HepG2 (cell line): ENCODE measurements around the gene CSNK1D. TPM values are rescaled to one million over a fixed set of nuclear protein-coding genes. Genes with fewer than 3 reads are reported as not detected.

Experiments
- KDM5B ChIP-seq: sonication (generic); formaldehyde crosslinking; IDR thresholded peaks from 2 replicates; pipeline ENCODE4 v1.4.0; 2020; ENCODE audit warnings: missing genetic modification reagents, mild to moderate bottlenecking, borderline replicate concordance
- NCOA5 ChIP-seq: sonication (generic); formaldehyde crosslinking; IDR thresholded peaks from 2 replicates; pipeline ENCODE4 v1.4.0; 2020; ENCODE audit warnings: missing genetic modification reagents
- PHF5A ChIP-seq: IDR thresholded peaks from one replicate; pipeline ENCODE4 v1.6.1; 2018; ENCODE audit warnings: low read depth, missing genetic modification reagents; ENCODE audit not compliant: unreplicated experiment
- RXRA ChIP-seq: sonication (generic); formaldehyde crosslinking; IDR thresholded peaks from 2 replicates; pipeline ENCODE4 v1.5.1; 2020; ENCODE audit warnings: missing genetic modification reagents
- SRY ChIP-seq: sonication (generic); formaldehyde crosslinking; IDR thresholded peaks from 2 replicates; pipeline ENCODE4 v1.8.0; 2022; ENCODE audit warnings: mild to moderate bottlenecking, missing genetic modification reagents
- ZMAT5 ChIP-seq: sonication (generic); formaldehyde crosslinking; IDR thresholded peaks from 2 replicates; pipeline ENCODE4 v1.5.0; 2020; ENCODE audit warnings: mild to moderate bottlenecking, low read depth, missing genetic modification reagents, borderline replicate concordance
- ZNF12 ChIP-seq: sonication (generic); formaldehyde crosslinking; IDR thresholded peaks from 2 replicates; pipeline ENCODE4 v1.5.0; 2020; ENCODE audit warnings: missing genetic modification reagents
- ZNF143 ChIP-seq: sonication (generic); formaldehyde crosslinking; IDR thresholded peaks from 2 replicates; pipeline ENCODE4 v1.4.0; 2020; ENCODE audit warnings: missing genetic modification reagents
- ZNF501 ChIP-seq: sonication (generic); formaldehyde crosslinking; IDR thresholded peaks from 2 replicates; pipeline ENCODE4 v1.5.1; 2020; ENCODE audit warnings: mild to moderate bottlenecking, moderate library complexity, missing genetic modification reagents
- ZNF570 ChIP-seq: sonication (generic); formaldehyde crosslinking; IDR thresholded peaks from 2 replicates; pipeline ENCODE4 v1.4.0; 2020; ENCODE audit warnings: mild to moderate bottlenecking, missing genetic modification reagents, borderline replicate concordance
- ZNF572 ChIP-seq: sonication (generic); formaldehyde crosslinking; IDR thresholded peaks from 2 replicates; pipeline ENCODE4 v1.5.1; 2020; ENCODE audit warnings: mild to moderate bottlenecking, missing genetic modification reagents
- ZNF672 ChIP-seq: sonication (generic); formaldehyde crosslinking; IDR thresholded peaks from 2 replicates; pipeline ENCODE4 v1.8.1; 2022; ENCODE audit warnings: missing genetic modification reagents
- ZNF766 ChIP-seq: sonication (generic); formaldehyde crosslinking; IDR thresholded peaks from 2 replicates; pipeline ENCODE4 v1.5.0; 2020; ENCODE audit warnings: missing genetic modification reagents, borderline replicate concordance
- ZNF782 ChIP-seq: sonication (generic); formaldehyde crosslinking; IDR thresholded peaks from 2 replicates; pipeline ENCODE4 v1.4.0; 2020; ENCODE audit warnings: missing genetic modification reagents, mild to moderate bottlenecking, borderline replicate concordance
- polyA plus RNA-seq, 8 experiments: library from polyadenylated mRNA; depleted of rRNA in 3 of 8; stranded (reverse) in 7 of 8; unstranded in 1 of 8; fragments of >200 nt; fragmentation: Illumina TruSeq in 4 of 8; extraction: Trizol in 4 of 8; gene quantifications; 2 replicates each; pipeline versions ENCODE4 v1.2.1 to v1.2.3, GENCODE V29; 2011 to 2016; ENCODE audit warnings: low read depth in 4 of 8, missing spikeins in 1 of 8, mixed read lengths in 1 of 8; ENCODE audit not compliant: insufficient read depth in 1 of 8
- total RNA-seq, 5 experiments: library from RNA; depleted of rRNA; stranded (reverse); fragments of >200 nt; fragmentation: Illumina TruSeq; extraction: Trizol; gene quantifications; 2 replicates each; pipeline ENCODE4 v1.2.3, GENCODE V29; 2016; ENCODE audit warnings: low read depth in 1 of 5
- TF ChIP-seq, protein P1 (sequence below): sonication (generic); formaldehyde crosslinking; IDR thresholded peaks from 2 replicates; pipeline ENCODE4 v1.4.0; 2020; ENCODE audit warnings: missing genetic modification reagents, mild to moderate bottlenecking, borderline replicate concordance
- TF ChIP-seq, protein P2 (sequence below): sonication (generic); formaldehyde crosslinking; IDR thresholded peaks from 2 replicates; pipeline ENCODE4 v1.4.0; 2020; ENCODE audit warnings: mild to moderate bottlenecking, low read depth, missing genetic modification reagents

Gene CSNK1D
- total and polyA plus RNA-seq, 2 of the 13 experiments (the other 11 are each of a cell fraction or from before 2014, with no cell fraction given): 31.5 to 128 TPM

DNA sequence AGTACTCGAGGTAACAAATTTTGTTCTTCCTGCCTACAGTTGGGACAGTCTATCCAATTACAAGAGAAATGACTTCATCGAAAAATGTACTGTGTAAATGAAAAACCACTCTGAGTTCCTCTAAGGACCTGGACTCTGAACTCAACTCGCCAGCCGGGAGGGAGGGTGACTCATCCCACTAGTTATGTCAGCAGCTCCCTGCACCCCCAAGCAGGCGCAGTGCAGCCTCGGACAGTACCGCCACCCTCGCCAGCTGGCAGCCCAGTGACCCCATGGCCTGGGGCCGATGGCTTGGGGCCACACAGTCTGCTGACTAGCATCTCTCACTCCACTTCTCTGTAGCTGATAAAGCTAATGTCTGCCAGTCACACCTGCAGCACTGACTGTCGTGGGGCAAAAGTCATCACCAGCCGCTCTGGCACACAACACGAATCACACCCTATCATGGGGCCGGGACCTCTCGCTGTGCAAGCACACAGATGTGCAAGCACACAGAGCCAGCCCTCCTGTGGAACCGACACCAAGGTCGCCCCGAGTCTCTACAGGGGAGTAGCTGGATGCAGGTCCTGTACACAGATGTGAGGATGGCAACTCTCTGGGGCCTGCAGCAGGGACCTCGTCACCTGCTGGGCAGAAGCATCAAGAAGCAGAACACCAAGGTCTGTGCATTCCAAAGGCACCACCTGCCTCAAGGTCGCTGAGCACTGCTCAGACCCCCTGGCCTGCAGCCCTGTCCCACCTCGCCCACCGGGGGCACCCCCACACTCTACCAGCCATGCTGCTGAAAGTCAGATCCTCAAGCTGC lies 5.7 kb downstream of the CSNK1D start (continued):
- TF ChIP-seq, protein P1, sequence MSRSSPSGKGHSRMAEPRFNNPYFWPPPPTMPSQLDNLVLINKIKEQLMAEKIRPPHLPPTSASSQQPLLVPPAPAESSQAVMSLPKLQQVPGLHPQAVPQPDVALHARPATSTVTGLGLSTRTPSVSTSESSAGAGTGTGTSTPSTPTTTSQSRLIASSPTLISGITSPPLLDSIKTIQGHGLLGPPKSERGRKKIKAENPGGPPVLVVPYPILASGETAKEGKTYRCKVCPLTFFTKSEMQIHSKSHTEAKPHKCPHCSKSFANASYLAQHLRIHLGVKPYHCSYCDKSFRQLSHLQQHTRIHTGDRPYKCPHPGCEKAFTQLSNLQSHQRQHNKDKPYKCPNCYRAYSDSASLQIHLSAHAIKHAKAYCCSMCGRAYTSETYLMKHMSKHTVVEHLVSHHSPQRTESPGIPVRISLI (CRISPR knock-in tag): peak; percentile 53; the same call in 1 of the 2 replicates
- TF ChIP-seq ZNF766 (CRISPR knock-in tag) (peak; percentile 78), KDM5B (CRISPR knock-in tag) (peak; percentile 87), ZNF672 (CRISPR knock-in tag) (0 out of 2 replicates have a peak, but pooled peaks have one; percentile 15), PHF5A (peak; percentile 94), NCOA5 (CRISPR knock-in tag) (no peak), RXRA (CRISPR knock-in tag) (peak; percentile 100), ZNF572 (CRISPR knock-in tag) (peak; percentile 50; the same call in 1 of the 2 replicates), ZNF501 (peak; percentile 82), SRY (CRISPR knock-in tag) (peak; percentile 88; the same call in 1 of the 2 replicates), ZNF570 (no peak), ZNF143 (CRISPR knock-in tag) (peak; percentile 54; the same call in 1 of the 2 replicates), ZMAT5 (no peak), ZNF12 (0 out of 2 replicates have a peak, but pooled peaks have one; percentile 8), ZNF782 (peak; percentile 72; the same call in 1 of the 2 replicates)
- TF ChIP-seq, protein P2, sequence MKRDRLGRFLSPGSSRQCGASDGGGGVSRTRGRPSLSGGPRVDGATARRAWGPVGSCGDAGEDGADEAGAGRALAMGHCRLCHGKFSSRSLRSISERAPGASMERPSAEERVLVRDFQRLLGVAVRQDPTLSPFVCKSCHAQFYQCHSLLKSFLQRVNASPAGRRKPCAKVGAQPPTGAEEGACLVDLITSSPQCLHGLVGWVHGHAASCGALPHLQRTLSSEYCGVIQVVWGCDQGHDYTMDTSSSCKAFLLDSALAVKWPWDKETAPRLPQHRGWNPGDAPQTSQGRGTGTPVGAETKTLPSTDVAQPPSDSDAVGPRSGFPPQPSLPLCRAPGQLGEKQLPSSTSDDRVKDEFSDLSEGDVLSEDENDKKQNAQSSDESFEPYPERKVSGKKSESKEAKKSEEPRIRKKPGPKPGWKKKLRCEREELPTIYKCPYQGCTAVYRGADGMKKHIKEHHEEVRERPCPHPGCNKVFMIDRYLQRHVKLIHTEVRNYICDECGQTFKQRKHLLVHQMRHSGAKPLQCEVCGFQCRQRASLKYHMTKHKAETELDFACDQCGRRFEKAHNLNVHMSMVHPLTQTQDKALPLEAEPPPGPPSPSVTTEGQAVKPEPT (CRISPR knock-in tag): no peak
